ENCODE measurements around the gene OCRL. TPM values are rescaled to one million over a fixed set of nuclear protein-coding genes. Genes with fewer than 3 reads are reported as not detected.

The OCRL gene
- total RNA-seq, 4 donors from 2014 or later, result 7.2 to 34.7 (median 17.4) TPM

GRCh38 chrX:129581904-129582303, 41.8 kb downstream of the OCRL start:
- Histone ChIP-seq H3K4me3 (no peak overlapping the region), H3K36me3 (no peaks in the 10 kb centered on the region), H3K27me3 (no peaks in the 10 kb centered on the region), H3K4me1 (no peaks in the 10 kb centered on the region), H3K27ac (no peak overlapping the region), H3K9me3 (no peaks in the 10 kb centered on the region)
- DNase-seq, result no peak
- no peak for TF ChIP-seq POLR2A (IDR thresholded peaks at IDR 0.05)
- TF ChIP-seq CTCF (IDR thresholded peaks at IDR 0.05), result no peak
- intact Hi-C loops (cut with DNase I; ENCODE audit: low total_unique reads), result no loop called here

GRCh38 chrX:129585167-129585566, 45.1 kb downstream of the OCRL start:
- no peak for DNase-seq
- Histone ChIP-seq H3K27me3 (no peaks in the 10 kb centered on the region), H3K36me3 (no peaks in the 10 kb centered on the region), H3K27ac (no peak overlapping the region), H3K4me3 (no peak overlapping the region), H3K4me1 (no peaks in the 10 kb centered on the region), H3K9me3 (no peaks in the 10 kb centered on the region)
- no peak for TF ChIP-seq POLR2A (IDR thresholded peaks at IDR 0.05)
- intact Hi-C loops (cut with DNase I; ENCODE audit: low total_unique reads), result no loop called here

- no peak for TF ChIP-seq POLR2A (IDR thresholded peaks at IDR 0.05)
- TF ChIP-seq CTCF (IDR thresholded peaks at IDR 0.05), result no peak
- no peaks in the 10 kb centered on the region for H3K36me3 ChIP-seq
- no peak overlapping the region for H3K4me3 ChIP-seq
- H3K27me3 ChIP-seq, result no peaks in the 10 kb centered on the region
- no peak for DNase-seq
- no peak overlapping the region for H3K27ac ChIP-seq
- no peaks in the 10 kb centered on the region for H3K9me3 ChIP-seq
- intact Hi-C loops (cut with DNase I; ENCODE audit: low total_unique reads), result no loop called here
- no peaks in the 10 kb centered on the region for H3K4me1 ChIP-seq
These were observed 45.6 kb downstream of the OCRL start for GRCh38 chrX:129585691-129586090.

- TF ChIP-seq CTCF (IDR thresholded peaks at IDR 0.05), result no peak
- no peak for TF ChIP-seq POLR2A (IDR thresholded peaks at IDR 0.05)
- H3K4me1 ChIP-seq, result no peaks in the 10 kb centered on the region
- DNase-seq, result no peak
- intact Hi-C loops (cut with DNase I; ENCODE audit: low total_unique reads), result no loop called here
- no peak overlapping the region for H3K27ac ChIP-seq
- no peaks in the 10 kb centered on the region for H3K27me3 ChIP-seq
- H3K9me3 ChIP-seq, result no peaks in the 10 kb centered on the region
- H3K4me3 ChIP-seq, result no peak overlapping the region
- no peaks in the 10 kb centered on the region for H3K36me3 ChIP-seq
These were observed 46.4 kb downstream of the OCRL start for GRCh38 chrX:129586446-129586845.

GRCh38 chrX:129590596-129590995, 50.5 kb downstream of the OCRL start:
- Histone ChIP-seq H3K4me3 (no peak overlapping the region), H3K27ac (no peak overlapping the region), H3K36me3 (no peaks in the 10 kb centered on the region), H3K4me1 (no peaks in the 10 kb centered on the region), H3K9me3 (no peaks in the 10 kb centered on the region), H3K27me3 (no peaks in the 10 kb centered on the region)
- intact Hi-C loops (cut with DNase I; ENCODE audit: low total_unique reads), result no loop called here
- TF ChIP-seq CTCF (IDR thresholded peaks at IDR 0.05) (no peak), POLR2A (IDR thresholded peaks at IDR 0.05) (no peak)
- no peak for DNase-seq

- DNase-seq, result no peak
- Histone ChIP-seq H3K27ac (peak overlapping the region in 1 of 2 donors; percentile 22), H3K4me1 (no peaks in the 10 kb centered on the region), H3K4me3 (no peak overlapping the region), H3K27me3 (no peaks in the 10 kb centered on the region), H3K36me3 (no peaks in the 10 kb centered on the region), H3K9me3 (no peaks in the 10 kb centered on the region)
- TF ChIP-seq POLR2A (IDR thresholded peaks at IDR 0.05) (no peak), CTCF (IDR thresholded peaks at IDR 0.05) (no peak)
- intact Hi-C loops (cut with DNase I; ENCODE audit: low total_unique reads), result no loop called here
These were observed 53.1 kb downstream of the OCRL start for GRCh38 chrX:129593137-129593536.

Data from uterus (tissue), 4 donors.